ENCODE results near the gene RYR2.

DNA sequence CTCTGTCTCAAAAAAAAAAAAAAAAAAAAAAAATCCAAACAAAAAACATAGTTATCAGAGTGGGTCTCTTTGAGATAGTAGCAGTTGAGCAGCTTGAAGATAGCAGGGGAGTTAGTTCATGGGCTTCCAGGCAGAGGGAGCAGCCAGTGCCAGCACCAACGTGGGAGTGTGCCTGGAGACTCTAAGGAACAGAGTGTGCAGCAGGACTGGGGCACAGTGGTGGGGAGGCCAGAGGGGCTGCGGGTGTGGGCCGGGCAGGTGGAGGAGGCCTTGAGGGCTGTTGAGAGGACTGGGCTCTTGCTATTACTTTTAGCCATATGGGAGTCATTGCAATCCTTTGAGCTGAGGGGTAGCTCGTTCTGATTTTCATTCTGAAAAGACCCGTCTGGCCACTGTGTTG is 63.8 kb downstream of the RYR2 start:
- TF ChIP-seq, protein P1, sequence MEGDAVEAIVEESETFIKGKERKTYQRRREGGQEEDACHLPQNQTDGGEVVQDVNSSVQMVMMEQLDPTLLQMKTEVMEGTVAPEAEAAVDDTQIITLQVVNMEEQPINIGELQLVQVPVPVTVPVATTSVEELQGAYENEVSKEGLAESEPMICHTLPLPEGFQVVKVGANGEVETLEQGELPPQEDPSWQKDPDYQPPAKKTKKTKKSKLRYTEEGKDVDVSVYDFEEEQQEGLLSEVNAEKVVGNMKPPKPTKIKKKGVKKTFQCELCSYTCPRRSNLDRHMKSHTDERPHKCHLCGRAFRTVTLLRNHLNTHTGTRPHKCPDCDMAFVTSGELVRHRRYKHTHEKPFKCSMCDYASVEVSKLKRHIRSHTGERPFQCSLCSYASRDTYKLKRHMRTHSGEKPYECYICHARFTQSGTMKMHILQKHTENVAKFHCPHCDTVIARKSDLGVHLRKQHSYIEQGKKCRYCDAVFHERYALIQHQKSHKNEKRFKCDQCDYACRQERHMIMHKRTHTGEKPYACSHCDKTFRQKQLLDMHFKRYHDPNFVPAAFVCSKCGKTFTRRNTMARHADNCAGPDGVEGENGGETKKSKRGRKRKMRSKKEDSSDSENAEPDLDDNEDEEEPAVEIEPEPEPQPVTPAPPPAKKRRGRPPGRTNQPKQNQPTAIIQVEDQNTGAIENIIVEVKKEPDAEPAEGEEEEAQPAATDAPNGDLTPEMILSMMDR (IDR thresholded peaks at IDR 0.05) = no peak
- TF ChIP-seq POLR2A (IDR thresholded peaks at IDR 0.05) = no peak
